Right renal pelvis (tissue), 4 donors: ENCODE results near the gene GSC. TPM values are rescaled to one million over a fixed set of nuclear protein-coding genes. Genes with fewer than 3 reads are reported as not detected.

ENCODE experiments used
- DNase-seq, 4 donors: peaks; one replicate each; pipeline ENCODE4 v3.0.0-alpha.2; 2013; ENCODE audit warnings: low read depth in 4 of 4, low spot score in 3 of 4, missing footprints in 1 of 4
- polyA plus RNA-seq, 4 donors: library from polyadenylated mRNA; unstranded; fragments of 120-200 nt; gene quantifications; one replicate each; pipeline ENCODE4 v1.2.1, GENCODE V29; 2013; ENCODE audit not compliant: insufficient read length in 4 of 4

The GSC gene
- polyA plus RNA-seq, 4 donors = not detected

GRCh38 chr14:94772548-94772947, 2.6 kb upstream of the GSC start:
- DNase-seq = no peak

GRCh38 chr14:94771906-94772490, 2.1 kb upstream of the GSC start:
- DNase-seq = no peak

DNA sequence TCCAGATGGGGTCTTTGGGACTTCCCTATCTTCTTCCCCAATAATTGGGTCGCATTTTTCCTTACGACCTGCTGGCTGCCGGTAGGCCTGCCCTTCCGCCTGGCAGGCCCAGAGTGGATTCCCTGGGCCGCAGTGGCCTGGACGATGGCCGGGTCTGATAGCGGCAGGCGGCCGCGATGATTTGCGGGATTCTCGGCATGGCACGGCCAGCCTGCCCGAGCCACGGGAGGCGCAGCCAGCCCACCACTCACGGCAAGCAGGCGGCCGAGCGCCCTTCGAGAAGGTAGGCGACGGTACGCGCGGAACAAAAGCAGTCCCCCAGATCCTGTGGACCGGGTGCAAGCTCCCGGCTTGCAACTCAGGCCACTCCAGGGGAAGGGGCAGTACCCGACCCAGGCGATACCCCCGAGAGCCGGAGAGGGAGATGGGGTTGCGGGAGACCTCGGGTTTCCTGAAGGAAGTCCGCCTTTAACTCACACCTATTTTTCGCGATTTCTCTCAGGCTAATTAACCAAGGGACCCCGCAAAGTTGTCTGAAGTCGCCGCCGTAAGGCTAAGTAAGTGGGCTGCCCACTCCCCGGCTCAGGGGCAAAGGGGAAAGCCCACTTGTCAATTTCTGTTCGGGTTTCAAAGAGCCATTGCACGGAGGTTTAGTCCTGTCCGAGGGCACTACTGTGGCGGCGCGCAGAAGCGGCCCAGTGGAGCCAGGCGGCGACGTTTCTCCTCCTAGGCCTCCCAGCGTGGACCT, 1.4 kb upstream of the GSC start:
- no peak for DNase-seq

DNA sequence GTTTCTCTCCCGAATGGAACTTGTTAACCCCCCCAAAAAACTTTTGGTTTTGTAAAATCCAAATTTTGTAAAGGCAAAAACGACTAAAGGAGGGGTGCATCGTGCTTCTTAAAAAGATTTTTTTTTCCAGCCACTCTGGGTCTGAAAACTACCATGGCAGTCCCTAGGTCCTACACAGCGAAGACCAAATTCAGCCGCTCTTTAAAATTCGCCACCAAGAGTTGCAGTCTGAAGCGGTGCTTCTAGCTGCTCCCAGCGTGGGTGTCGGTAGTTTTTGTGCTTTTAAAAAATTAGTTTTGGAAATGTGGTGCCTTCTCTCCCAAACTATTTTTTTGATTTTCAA, 873 bp upstream of the GSC start:
- DNase-seq = no peak

- no peak for DNase-seq
Measured at GRCh38 chr14:94770251-94770749, 387 bp upstream of the GSC start.

DNA sequence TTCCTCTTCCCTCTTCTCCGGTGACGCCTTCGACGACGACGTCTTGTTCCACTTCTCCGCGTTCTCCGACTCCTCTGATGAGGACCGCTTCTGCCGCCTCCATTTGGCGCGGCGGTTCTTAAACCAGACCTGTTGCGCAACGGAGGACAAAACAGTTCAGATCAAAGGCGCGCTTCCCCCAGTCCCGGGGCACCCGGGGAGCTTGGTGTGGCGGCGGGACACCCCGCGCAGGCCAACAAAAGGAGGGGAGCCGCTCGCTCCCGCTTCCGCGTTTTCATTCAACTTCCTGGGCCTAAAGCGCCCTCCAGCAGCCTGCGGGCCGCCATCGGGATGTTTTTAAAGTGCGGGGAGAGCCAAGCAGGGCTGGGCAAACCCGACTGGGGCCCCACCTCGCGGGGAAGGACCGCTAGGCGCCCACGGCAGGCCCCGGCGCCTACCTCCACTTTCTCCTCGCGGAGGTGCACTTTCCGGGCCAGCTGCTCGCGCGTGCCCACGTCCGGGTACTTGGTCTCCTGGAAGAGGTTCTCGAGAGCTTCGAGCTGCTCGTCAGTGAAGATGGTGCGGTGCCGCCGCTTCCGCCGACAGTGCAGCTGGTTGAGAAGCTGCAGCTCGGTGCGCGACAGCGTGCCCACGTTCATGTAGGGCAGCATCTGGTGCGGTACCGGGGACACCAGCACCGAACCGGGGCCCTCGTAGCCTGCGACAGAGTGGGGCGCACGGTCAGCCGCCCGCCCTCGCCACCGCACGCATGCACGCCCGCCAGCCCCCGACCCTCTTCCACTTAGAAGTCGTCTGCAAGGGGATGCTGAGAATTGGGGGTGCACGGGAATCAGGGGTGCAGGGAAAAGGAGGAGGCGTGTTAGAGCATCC, 1.2 kb downstream of the GSC start:
- DNase-seq = no peak

DNA sequence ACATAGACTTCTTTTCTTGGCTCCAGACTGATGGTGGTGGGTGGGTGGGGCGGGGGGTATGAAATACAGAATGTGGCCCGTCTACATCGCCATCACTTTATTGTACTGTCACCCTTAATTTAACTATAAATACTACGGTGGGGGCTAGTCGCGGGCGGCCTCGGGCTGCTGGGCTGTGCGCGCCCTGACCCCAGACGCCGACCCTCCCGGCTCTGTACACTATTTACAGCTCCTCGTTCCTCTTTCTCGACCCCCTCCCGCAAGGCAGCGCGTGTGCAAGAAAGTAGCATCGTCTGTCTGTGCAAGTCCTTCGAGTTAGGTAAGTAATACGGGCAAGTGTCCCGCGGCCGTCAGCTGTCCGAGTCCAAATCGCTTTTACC, 1.8 kb downstream of the GSC start:
- DNase-seq = no peak

GRCh38 chr14:94767321-94767878, 2.5 kb downstream of the GSC start:
- DNase-seq = no peak

GRCh38 chr14:94764573-94764972, 5.3 kb downstream of the GSC start:
- DNase-seq = no peak

- no peak for DNase-seq
Measured at GRCh38 chr14:94762431-94762830, 7.5 kb downstream of the GSC start.

- DNase-seq = no peak
Measured at GRCh38 chr14:94761997-94762377, 7.9 kb downstream of the GSC start.

DNA sequence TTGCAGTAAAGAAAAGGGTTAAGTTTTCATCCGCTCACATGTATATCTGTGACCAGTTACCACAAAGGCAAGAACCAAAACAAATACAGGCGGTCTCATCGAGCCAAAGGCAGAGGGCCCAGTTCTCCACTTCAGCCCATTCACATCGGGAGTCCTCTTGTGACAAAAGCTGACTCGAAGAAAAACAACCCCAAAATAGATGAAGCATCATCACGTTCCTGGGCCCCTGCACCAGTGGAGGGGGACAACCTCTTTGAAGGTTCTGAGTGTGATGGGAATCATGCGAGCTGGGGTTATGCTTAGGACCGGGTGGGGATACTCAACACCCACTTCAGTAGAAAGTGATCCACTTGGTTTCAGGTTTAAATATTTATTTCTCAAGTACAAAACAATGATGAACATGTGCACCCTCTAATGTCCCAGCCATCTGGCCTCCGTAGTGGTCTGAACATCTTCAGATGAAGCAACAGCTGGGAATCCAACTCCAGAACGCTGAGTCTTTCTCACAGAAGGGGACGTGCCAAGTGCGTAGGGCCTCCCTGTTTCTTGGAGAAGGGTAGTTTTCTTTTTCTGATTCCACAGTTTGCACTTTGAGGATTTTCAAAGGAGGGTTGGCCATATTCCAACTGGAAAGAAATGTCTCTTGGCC, 8.4 kb downstream of the GSC start:
- no peak for DNase-seq

- DNase-seq = no peak
Measured at GRCh38 chr14:94756310-94756882, 13.5 kb downstream of the GSC start.

GRCh38 chr14:94754391-94754942, 15.4 kb downstream of the GSC start:
- no peak for DNase-seq

- no peak for DNase-seq
Measured at GRCh38 chr14:94752591-94753436, 17.1 kb downstream of the GSC start.

- no peak for DNase-seq
Measured at GRCh38 chr14:94751956-94752355, 18.0 kb downstream of the GSC start.

- no peak for DNase-seq
Measured at GRCh38 chr14:94751321-94751720, 18.6 kb downstream of the GSC start.

DNA sequence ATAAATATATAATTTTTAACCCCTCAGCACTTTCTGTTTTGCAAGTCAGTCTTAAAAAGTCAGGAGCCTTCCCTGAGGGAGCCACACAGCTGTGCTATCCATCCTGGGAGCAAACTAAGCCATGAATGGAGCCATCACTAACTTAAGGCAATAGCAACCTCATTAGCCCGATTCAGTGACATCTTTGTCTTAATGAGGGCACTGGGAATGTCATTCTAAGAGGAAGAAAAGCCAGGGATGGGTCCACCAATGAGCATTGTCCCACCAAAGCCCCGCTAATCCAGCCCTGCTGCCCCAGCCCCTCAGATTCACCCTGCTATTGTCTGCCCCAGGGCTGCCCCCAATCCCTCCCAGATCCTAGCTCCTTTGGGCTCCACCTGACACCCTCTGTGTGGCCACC, 19.5 kb downstream of the GSC start:
- DNase-seq = no peak

DNA sequence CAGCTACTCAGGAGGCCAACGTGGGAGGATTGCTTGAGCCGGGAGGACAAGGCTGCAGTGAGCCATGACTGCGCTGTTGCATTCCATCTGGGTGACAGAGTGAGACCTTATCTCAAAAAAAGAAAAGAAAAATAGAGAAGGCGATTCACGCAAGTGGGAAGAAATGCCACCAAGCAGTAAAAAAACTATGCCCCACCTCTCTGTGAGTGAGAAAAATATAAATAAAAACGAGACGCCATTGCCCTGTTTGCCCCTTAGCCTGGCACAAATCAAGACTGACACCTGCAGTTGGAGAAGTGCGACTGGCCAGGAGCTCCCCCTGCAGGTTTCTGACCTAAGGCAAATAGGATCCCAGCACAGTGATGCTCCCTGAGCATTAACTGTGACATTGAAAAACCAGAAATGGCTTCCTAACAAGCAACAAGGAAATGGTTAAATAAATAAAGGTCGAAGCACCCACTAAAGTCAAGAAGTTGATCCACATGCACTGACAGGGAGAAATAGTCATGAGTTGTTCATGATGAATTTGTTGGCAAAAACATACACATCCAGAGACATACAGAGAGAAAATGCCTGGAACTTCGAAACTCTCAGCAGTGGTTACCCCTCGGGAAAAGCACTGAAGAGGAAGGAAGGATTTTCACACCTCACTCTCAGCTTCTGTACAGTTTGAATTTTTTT, 21.1 kb downstream of the GSC start:
- DNase-seq = no peak
